HG03280 (cell line): Measurements from ENCODE around the gene RAP1GAP.

Source experiments
- ATAC-seq: cut with Tn5 transposase; IDR thresholded peaks from one replicate; pipeline ENCODE4 v1.9.1; 2021; ENCODE audit warnings: mild to moderate bottlenecking, moderate library complexity; ENCODE audit not compliant: unreplicated experiment

The RAP1GAP gene

GRCh38 chr1:21553116-21553926, 115.8 kb downstream of the RAP1GAP start:
- no peak for ATAC-seq

- ATAC-seq: no peak
Observed at GRCh38 chr1:21552715-21553114, 116.4 kb downstream of the RAP1GAP start.

GRCh38 chr1:21550866-21551475, 118.2 kb downstream of the RAP1GAP start:
- ATAC-seq: no peak

- ATAC-seq: no peak
Observed at GRCh38 chr1:21550097-21550496, 119.1 kb downstream of the RAP1GAP start.

GRCh38 chr1:21547876-21548275, 121.3 kb downstream of the RAP1GAP start:
- no peak for ATAC-seq
